ENCODE results near the gene SMAD1. TPM values are rescaled to one million over a fixed set of nuclear protein-coding genes. Genes with fewer than 3 reads are reported as not detected.

SMAD1 gene
- polyA plus RNA-seq, 1 experiment, result 64.7 TPM

GRCh38 chr4:145503486-145504072 is 21.9 kb downstream of the SMAD1 start:
- Histone ChIP-seq H3K4me3 (ENCODE audit: low read depth, low read length) (no peak overlapping the region), H3K27ac (ENCODE audit: low read depth, low read length) (no peak overlapping the region), H3K9me3 (ENCODE audit: control insufficient read depth, insufficient read depth, low read length) (no peaks in the 10 kb centered on the region), H3K27me3 (ENCODE audit: control insufficient read depth, insufficient read depth, low read length) (no peaks in the 10 kb centered on the region)
- no peak for TF ChIP-seq CTCF (IDR thresholded peaks at IDR 0.05; ENCODE audit: low read depth, low read length)
- ChIA-PET POLR2A (no interaction called here), CTCF (interaction anchor here (1.0 kb wide), 1 partner anchor 9 kb away, joined by 3 read pairs; no protein-coding TSS in a partner anchor)
- DNase-seq (ENCODE audit: low read depth, low spot score), result no peak

GRCh38 chr4:145505995-145506394 is 24.3 kb downstream of the SMAD1 start:
- no peak for TF ChIP-seq CTCF (IDR thresholded peaks at IDR 0.05; ENCODE audit: low read depth, low read length)
- Histone ChIP-seq H3K4me3 (ENCODE audit: low read depth, low read length) (no peak overlapping the region), H3K27me3 (ENCODE audit: control insufficient read depth, insufficient read depth, low read length) (no peaks in the 10 kb centered on the region), H3K9me3 (ENCODE audit: control insufficient read depth, insufficient read depth, low read length) (no peaks in the 10 kb centered on the region), H3K27ac (ENCODE audit: low read depth, low read length) (no peak overlapping the region)
- CTCF ChIA-PET, result interaction anchor here (0.6 kb wide), 1 partner anchor 19 kb away, joined by 3 read pairs; no protein-coding TSS in a partner anchor
- POLR2A ChIA-PET, result no interaction called here
- no peak for DNase-seq (ENCODE audit: low read depth, low spot score)

GRCh38 chr4:145507636-145508035 is 26.0 kb downstream of the SMAD1 start:
- ChIA-PET POLR2A (no interaction called here), CTCF (interaction anchor here (0.7 kb wide), 1 partner anchor 229 kb away, joined by 4 read pairs; no protein-coding TSS in a partner anchor)
- no peak for DNase-seq (ENCODE audit: low read depth, low spot score)

GRCh38 chr4:145511913-145512522 is 30.4 kb downstream of the SMAD1 start:
- Histone ChIP-seq H3K27ac (ENCODE audit: low read depth, low read length) (no peak overlapping the region), H3K27me3 (ENCODE audit: control insufficient read depth, insufficient read depth, low read length) (no peaks in the 10 kb centered on the region), H3K9me3 (ENCODE audit: control insufficient read depth, insufficient read depth, low read length) (peaks cover 4% of the 10 kb centered on the region; the same call in 1 of the 2 replicates), H3K4me3 (ENCODE audit: low read depth, low read length) (no peak overlapping the region)
- no peak for DNase-seq (ENCODE audit: low read depth, low spot score)
- ChIA-PET POLR2A (interaction anchor here (0.6 kb wide), 1 partner anchor 11 kb away, joined by 3 read pairs; no protein-coding TSS in a partner anchor), CTCF (no interaction called here)
- TF ChIP-seq CTCF (IDR thresholded peaks at IDR 0.05; ENCODE audit: low read depth, low read length), result no peak

More at GRCh38 chr4:145507636-145508035, 26.0 kb downstream of the SMAD1 start:
- Histone ChIP-seq H3K27me3 (ENCODE audit: control insufficient read depth, insufficient read depth, low read length) (no peaks in the 10 kb centered on the region), H3K4me3 (ENCODE audit: low read depth, low read length) (no peak overlapping the region), H3K9me3 (ENCODE audit: control insufficient read depth, insufficient read depth, low read length) (no peaks in the 10 kb centered on the region), H3K27ac (ENCODE audit: low read depth, low read length) (no peak overlapping the region)
- no peak for TF ChIP-seq CTCF (IDR thresholded peaks at IDR 0.05; ENCODE audit: low read depth, low read length)

- TF ChIP-seq CTCF (IDR thresholded peaks at IDR 0.05; ENCODE audit: low read depth, low read length), result no peak
- no peak for DNase-seq (ENCODE audit: low read depth, low spot score)
- ChIA-PET CTCF (interaction anchor here (0.8 kb wide), 1 partner anchor 9 kb away, joined by 3 read pairs; no protein-coding TSS in a partner anchor), POLR2A (no interaction called here)
- Histone ChIP-seq H3K27me3 (ENCODE audit: control insufficient read depth, insufficient read depth, low read length) (no peaks in the 10 kb centered on the region), H3K27ac (ENCODE audit: low read depth, low read length) (no peak overlapping the region), H3K4me3 (ENCODE audit: low read depth, low read length) (no peak overlapping the region), H3K9me3 (ENCODE audit: control insufficient read depth, insufficient read depth, low read length) (peaks cover 4% of the 10 kb centered on the region; the same call in 1 of the 2 replicates)
Observed at GRCh38 chr4:145513020-145513621, 31.5 kb downstream of the SMAD1 start.

All from AG04450 (cell line).